ENCODE results near the gene TAP1. TPM values are rescaled to one million over a fixed set of nuclear protein-coding genes. Genes with fewer than 3 reads are reported as not detected.
"Not testable (repeated sequence)": the region's sequence is repeated elsewhere in the genome, so short reads cannot be mapped to it uniquely, and the experiment has no call there.

Gene TAP1
- total RNA-seq, 2 experiments from 2014 or later = 210 to 211 TPM

DNA sequence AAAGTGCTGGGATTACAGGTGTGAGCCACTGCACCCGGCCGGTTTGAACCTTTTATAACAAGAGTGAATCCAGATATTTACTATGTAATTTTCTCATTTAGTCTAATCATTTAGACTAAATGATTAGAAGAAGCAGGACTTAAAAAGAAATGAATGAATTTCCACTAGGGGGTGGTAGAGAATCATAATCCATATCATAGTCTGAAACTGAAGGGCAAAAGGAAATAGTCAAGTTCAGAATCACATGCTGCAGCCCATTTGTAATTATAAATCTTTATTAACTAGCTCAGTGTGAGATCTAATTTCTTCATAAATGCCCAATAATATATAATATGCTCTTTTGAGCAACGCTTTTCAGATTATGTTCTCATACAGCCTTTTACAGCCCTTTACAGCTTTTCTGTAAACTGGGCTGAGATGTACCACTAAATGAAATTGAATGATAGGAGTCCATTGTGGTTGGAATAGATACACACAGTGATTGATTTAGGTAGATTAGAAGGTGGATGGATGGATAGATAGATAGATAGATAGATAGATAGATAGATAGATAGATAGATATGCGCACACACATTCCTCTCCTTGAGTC lies 32.3 kb upstream of the TAP1 start:
- H3K36me3 Mint-ChIP-seq (ENCODE audit: low read depth) = no peaks in the 10 kb centered on the region
- no peaks in the 10 kb centered on the region for H3K9me3 Mint-ChIP-seq
- DNase-seq (no peak), ATAC-seq (peak; percentile 70)
- POLR2A ChIA-PET = interaction anchor here (0.6 to 2.3 kb wide), 8 partner anchors 16 to 99 kb away, joined by 3 to 13 read pairs (median 3); partner anchors contain the start of gene HLA-DMA
- peaks cover 6% of the 10 kb centered on the region for H3K4me1 Mint-ChIP-seq (ENCODE audit: low read depth)
- no peaks in the 10 kb centered on the region for H3K27me3 Mint-ChIP-seq
- H3K4me3 Mint-ChIP-seq = no peak overlapping the region
- no peak overlapping the region for H3K27ac Mint-ChIP-seq
- TF ChIP-seq, protein P1, sequence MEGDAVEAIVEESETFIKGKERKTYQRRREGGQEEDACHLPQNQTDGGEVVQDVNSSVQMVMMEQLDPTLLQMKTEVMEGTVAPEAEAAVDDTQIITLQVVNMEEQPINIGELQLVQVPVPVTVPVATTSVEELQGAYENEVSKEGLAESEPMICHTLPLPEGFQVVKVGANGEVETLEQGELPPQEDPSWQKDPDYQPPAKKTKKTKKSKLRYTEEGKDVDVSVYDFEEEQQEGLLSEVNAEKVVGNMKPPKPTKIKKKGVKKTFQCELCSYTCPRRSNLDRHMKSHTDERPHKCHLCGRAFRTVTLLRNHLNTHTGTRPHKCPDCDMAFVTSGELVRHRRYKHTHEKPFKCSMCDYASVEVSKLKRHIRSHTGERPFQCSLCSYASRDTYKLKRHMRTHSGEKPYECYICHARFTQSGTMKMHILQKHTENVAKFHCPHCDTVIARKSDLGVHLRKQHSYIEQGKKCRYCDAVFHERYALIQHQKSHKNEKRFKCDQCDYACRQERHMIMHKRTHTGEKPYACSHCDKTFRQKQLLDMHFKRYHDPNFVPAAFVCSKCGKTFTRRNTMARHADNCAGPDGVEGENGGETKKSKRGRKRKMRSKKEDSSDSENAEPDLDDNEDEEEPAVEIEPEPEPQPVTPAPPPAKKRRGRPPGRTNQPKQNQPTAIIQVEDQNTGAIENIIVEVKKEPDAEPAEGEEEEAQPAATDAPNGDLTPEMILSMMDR (IDR thresholded peaks at IDR 0.05) = peak; percentile 74
- CTCF ChIA-PET = interaction anchor here (0.7 to 3.0 kb wide), 44 partner anchors 8 to 129 kb away, joined by 3 to 82 read pairs (median 5); partner anchors contain the start of genes HLA-DMA, HLA-DMB, PSMB9 and TAP1
- intact Hi-C loops (cut with micrococcal nuclease) = loop anchor here (2.0 kb wide), 1 partner anchor 99 kb away; no protein-coding TSS in a partner anchor

DNA sequence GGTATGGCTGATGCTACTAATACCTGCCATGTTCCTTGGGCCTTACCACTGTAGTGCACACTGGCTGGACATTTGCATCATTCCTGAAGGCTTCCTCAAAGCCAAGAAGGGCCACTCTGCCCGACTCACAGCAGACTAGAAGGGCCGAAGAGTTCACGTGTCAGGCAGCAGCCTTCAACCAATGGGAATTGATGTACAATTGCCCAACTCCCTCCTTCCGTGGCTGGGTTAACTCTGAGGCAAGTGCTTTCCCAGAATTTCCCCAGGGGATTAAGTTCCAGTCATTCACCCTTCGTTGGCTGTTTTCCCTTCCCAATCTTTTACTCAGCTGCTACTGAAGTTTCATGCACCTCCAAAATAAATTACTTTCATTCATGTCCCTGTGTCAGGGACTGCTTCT lies 30.3 kb upstream of the TAP1 start:
- Mint-ChIP-seq H3K4me3 (no peak overlapping the region), H3K27me3 (no peaks in the 10 kb centered on the region), H3K9me3 (no peaks in the 10 kb centered on the region), H3K4me1 (ENCODE audit: low read depth) (peaks cover 6% of the 10 kb centered on the region), H3K36me3 (ENCODE audit: low read depth) (no peaks in the 10 kb centered on the region), H3K27ac (no peak overlapping the region)
- no peak for ATAC-seq
- ChIA-PET POLR2A (no interaction called here), CTCF (interaction anchor here (0.9 to 2.9 kb wide), 5 partner anchors 20 to 131 kb away, joined by 3 to 36 read pairs (median 5); no protein-coding TSS in a partner anchor)
- no peak for DNase-seq
- TF ChIP-seq, protein P1 (IDR thresholded peaks at IDR 0.05) = no peak
- intact Hi-C loops (cut with micrococcal nuclease) = loop anchor here (2.0 kb wide), 1 partner anchor 101 kb away; no protein-coding TSS in a partner anchor

DNA sequence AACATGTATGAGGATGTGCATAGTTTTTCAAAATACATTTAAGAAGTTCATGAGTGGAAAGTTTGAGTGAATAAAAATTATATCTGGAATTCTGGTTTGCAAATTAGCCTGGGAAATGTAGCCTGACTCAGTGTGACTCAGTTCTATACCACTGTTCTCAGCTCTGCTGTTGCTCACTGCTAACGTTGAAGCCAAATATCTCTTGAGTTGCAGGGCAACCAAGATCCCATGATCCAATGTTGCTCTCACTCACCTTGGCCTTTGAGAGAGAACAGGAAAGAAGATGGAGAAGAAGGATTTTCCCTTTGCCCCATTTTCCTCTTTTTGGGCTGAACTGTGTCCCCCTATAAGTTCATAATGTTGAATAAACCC lies 29.4 kb upstream of the TAP1 start:
- no peak for DNase-seq
- H3K27ac Mint-ChIP-seq = no peak overlapping the region
- peaks cover 6% of the 10 kb centered on the region for H3K4me1 Mint-ChIP-seq (ENCODE audit: low read depth)
- no peak overlapping the region for H3K4me3 Mint-ChIP-seq
- no peak for ATAC-seq
- ChIA-PET CTCF (interaction anchor here (0.6 to 7.0 kb wide), 8 partner anchors 14 to 215 kb away, joined by 3 to 50 read pairs (median 4); partner anchors contain the start of gene TAP2), POLR2A (interaction anchor here (0.9 to 1.0 kb wide), 3 partner anchors 44 to 89 kb away, joined by 4 to 5 read pairs (median 4); partner anchors contain the start of gene TAP2)
- intact Hi-C loops (cut with micrococcal nuclease) = no loop called here
- H3K9me3 Mint-ChIP-seq = no peaks in the 10 kb centered on the region
- H3K27me3 Mint-ChIP-seq = no peaks in the 10 kb centered on the region
- TF ChIP-seq, protein P1 (IDR thresholded peaks at IDR 0.05) = no peak
- no peaks in the 10 kb centered on the region for H3K36me3 Mint-ChIP-seq (ENCODE audit: low read depth)

DNA sequence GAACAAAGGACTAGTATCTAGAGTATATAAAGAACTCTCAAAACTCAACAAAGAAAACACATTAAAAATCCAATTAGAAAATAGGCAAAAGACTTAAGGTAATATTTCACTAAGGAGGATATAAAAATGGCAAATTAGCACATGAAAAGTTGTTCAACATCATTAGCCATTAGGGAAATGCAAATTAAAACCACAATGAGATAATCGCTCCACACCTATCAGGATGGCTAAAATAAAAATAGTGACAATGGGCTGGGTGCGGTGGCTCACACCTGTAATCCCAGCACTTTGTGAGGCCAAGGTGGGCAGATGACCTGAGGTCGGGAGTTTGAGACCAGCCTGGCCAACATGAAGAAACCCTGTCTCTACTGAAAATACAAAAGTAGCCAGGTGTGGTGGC lies 27.5 kb upstream of the TAP1 start:
- H3K9me3 Mint-ChIP-seq; H3K27ac Mint-ChIP-seq; H3K36me3 Mint-ChIP-seq (ENCODE audit: low read depth); H3K27me3 Mint-ChIP-seq; intact Hi-C loops (cut with micrococcal nuclease); H3K4me3 Mint-ChIP-seq; DNase-seq; ATAC-seq; H3K4me1 Mint-ChIP-seq (ENCODE audit: low read depth): not testable (repeated sequence)
- POLR2A ChIA-PET = interaction anchor here (0.7 to 0.9 kb wide), 2 partner anchors 86 to 159 kb away, joined by 3 read pairs; no protein-coding TSS in a partner anchor
- CTCF ChIA-PET = interaction anchor here (0.8 to 7.0 kb wide), 7 partner anchors 10 to 467 kb away, joined by 3 to 50 read pairs (median 8); partner anchors contain the start of gene TAP2

DNA sequence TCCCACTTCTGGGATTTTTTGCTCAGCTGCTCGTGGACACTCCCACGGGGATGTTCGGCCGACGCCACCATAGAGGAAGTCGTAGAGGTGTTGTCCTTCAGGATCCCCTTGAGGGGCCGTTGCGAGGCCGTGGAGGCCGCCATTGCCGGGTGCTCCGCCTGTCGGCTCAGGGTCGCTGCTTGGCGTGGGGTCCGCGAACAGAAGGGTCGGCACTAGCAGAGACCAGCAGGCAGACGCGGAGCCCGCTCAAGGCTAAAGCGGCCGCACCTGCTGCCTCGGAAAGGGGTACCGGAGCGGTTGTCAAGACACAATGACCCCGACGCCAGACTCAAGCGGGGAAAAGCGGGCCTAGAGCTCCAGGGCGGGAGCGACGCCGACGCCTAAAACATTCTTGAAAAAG lies 26.2 kb upstream of the TAP1 start:
- TF ChIP-seq, protein P1 (IDR thresholded peaks at IDR 0.05) = no peak
- no peaks in the 10 kb centered on the region for H3K36me3 Mint-ChIP-seq (ENCODE audit: low read depth)
- no peak overlapping the region for H3K27ac Mint-ChIP-seq
- no peaks in the 10 kb centered on the region for H3K27me3 Mint-ChIP-seq
- POLR2A ChIA-PET = interaction anchor here (0.6 kb wide), 1 partner anchor 18 kb away, joined by 3 read pairs; no protein-coding TSS in a partner anchor
- H3K4me3 Mint-ChIP-seq = no peak overlapping the region
- no peak for DNase-seq
- H3K9me3 Mint-ChIP-seq = no peaks in the 10 kb centered on the region
- intact Hi-C loops (cut with micrococcal nuclease) = no loop called here
- no peak for ATAC-seq
- CTCF ChIA-PET = interaction anchor here (0.8 to 7.0 kb wide), 7 partner anchors 9 to 466 kb away, joined by 3 to 50 read pairs (median 8); partner anchors contain the start of gene TAP2
- H3K4me1 Mint-ChIP-seq (ENCODE audit: low read depth) = peaks cover 6% of the 10 kb centered on the region

Data from activated CD8-positive, alpha-beta T cell treated with anti-CD3 and anti-CD28 coated beads for 36 hours (primary cell).